Choroid plexus epithelial cell (primary cell): ENCODE data around the gene FHAD1.

ENCODE experiments used
- DNase-seq: peaks from one replicate; pipeline ENCODE4 v3.0.0-alpha.2; 2010; ENCODE audit warnings: low read depth
- H3K4me3 ChIP-seq: 2 replicates; pipeline ENCODE4 v1.5.1; 2011; ENCODE audit warnings: low read depth, mild to moderate bottlenecking, control low read depth, low read length, moderate library complexity
- TF ChIP-seq, protein P1 (sequence below): conservative IDR thresholded peaks from 2 replicates; pipeline ENCODE4 v1.5.1; 2011; ENCODE audit warnings: low read depth, mild to moderate bottlenecking, control low read depth, inconsistent platforms, low read length, moderate library complexity

The FHAD1 gene

GRCh38 chr1:15311122-15311822 is 64.2 kb downstream of the FHAD1 start:
- no peak overlapping the region for H3K4me3 ChIP-seq
- DNase-seq = no peak
- TF ChIP-seq, protein P1, sequence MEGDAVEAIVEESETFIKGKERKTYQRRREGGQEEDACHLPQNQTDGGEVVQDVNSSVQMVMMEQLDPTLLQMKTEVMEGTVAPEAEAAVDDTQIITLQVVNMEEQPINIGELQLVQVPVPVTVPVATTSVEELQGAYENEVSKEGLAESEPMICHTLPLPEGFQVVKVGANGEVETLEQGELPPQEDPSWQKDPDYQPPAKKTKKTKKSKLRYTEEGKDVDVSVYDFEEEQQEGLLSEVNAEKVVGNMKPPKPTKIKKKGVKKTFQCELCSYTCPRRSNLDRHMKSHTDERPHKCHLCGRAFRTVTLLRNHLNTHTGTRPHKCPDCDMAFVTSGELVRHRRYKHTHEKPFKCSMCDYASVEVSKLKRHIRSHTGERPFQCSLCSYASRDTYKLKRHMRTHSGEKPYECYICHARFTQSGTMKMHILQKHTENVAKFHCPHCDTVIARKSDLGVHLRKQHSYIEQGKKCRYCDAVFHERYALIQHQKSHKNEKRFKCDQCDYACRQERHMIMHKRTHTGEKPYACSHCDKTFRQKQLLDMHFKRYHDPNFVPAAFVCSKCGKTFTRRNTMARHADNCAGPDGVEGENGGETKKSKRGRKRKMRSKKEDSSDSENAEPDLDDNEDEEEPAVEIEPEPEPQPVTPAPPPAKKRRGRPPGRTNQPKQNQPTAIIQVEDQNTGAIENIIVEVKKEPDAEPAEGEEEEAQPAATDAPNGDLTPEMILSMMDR = no peak

GRCh38 chr1:15311880-15312279 is 64.9 kb downstream of the FHAD1 start:
- DNase-seq = no peak
- H3K4me3 ChIP-seq = no peak overlapping the region
- TF ChIP-seq, protein P1 = no peak

GRCh38 chr1:15312626-15313411 is 65.8 kb downstream of the FHAD1 start:
- no peak for DNase-seq
- TF ChIP-seq, protein P1 = no peak
- no peak overlapping the region for H3K4me3 ChIP-seq

- H3K4me3 ChIP-seq = no peak overlapping the region
- TF ChIP-seq, protein P1 = no peak
- no peak for DNase-seq
These were observed 67.6 kb downstream of the FHAD1 start for GRCh38 chr1:15314328-15315281.

DNA sequence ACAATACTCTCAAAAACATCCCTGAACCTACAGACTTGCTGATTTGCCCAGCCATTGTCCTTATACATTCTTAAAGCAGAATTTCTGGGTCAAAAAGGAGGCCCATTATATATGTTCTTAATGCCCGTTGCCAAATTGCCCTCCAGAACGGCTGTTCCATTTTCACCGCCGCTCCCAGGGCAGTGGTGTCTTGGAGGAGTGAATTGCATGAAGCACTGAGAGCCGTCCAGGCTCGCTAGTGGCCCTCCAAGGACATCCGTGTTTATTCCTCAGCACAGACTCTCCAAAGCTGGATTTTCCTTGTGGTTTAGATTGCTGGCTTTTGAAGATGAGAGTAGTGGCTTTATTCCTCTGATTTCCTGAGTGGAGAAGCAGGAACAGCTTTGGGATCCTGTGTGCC is 68.8 kb downstream of the FHAD1 start:
- DNase-seq = no peak
- TF ChIP-seq, protein P1 = no peak
- H3K4me3 ChIP-seq = no peak overlapping the region

- no peak for DNase-seq
- H3K4me3 ChIP-seq = no peak overlapping the region
- TF ChIP-seq, protein P1 = no peak
These were observed 69.5 kb downstream of the FHAD1 start for GRCh38 chr1:15316510-15316909.
